ENCODE results near the gene DKK2.

The DKK2 gene

GRCh38 chr4:107046261-107046660 is 10.1 kb upstream of the DKK2 start:
- no peaks in the 10 kb centered on the region for H3K27me3 ChIP-seq (ENCODE audit: control insufficient read depth, insufficient read depth, low read length)
- H3K4me1 ChIP-seq (ENCODE audit: control insufficient read depth, insufficient read depth, low read length) = no peaks in the 10 kb centered on the region
- H3K9ac ChIP-seq (ENCODE audit: low read depth, low read length) = no peak overlapping the region
- no peaks in the 10 kb centered on the region for H3K36me3 ChIP-seq (ENCODE audit: control insufficient read depth, insufficient read depth, low read length)
- H3K9me3 ChIP-seq (ENCODE audit: control insufficient read depth, insufficient read depth, low read length) = no peaks in the 10 kb centered on the region
- H3K4me3 ChIP-seq (ENCODE audit: low read depth, low read length) = no peak overlapping the region

- no peaks in the 10 kb centered on the region for H3K9me3 ChIP-seq (ENCODE audit: control insufficient read depth, insufficient read depth, low read length)
- no peak overlapping the region for H3K9ac ChIP-seq (ENCODE audit: low read depth, low read length)
- no peaks in the 10 kb centered on the region for H3K36me3 ChIP-seq (ENCODE audit: control insufficient read depth, insufficient read depth, low read length)
- H3K4me3 ChIP-seq (ENCODE audit: low read depth, low read length) = no peak overlapping the region
- H3K4me1 ChIP-seq (ENCODE audit: control insufficient read depth, insufficient read depth, low read length) = no peaks in the 10 kb centered on the region
- H3K27me3 ChIP-seq (ENCODE audit: control insufficient read depth, insufficient read depth, low read length) = peaks cover 5% of the 10 kb centered on the region
These were observed 8.1 kb upstream of the DKK2 start for GRCh38 chr4:107044170-107044569.

- Histone ChIP-seq H3K36me3 (ENCODE audit: control insufficient read depth, insufficient read depth, low read length) (no peaks in the 10 kb centered on the region), H3K9me3 (ENCODE audit: control insufficient read depth, insufficient read depth, low read length) (no peaks in the 10 kb centered on the region), H3K27me3 (ENCODE audit: control insufficient read depth, insufficient read depth, low read length) (peaks cover 68% of the 10 kb centered on the region), H3K4me1 (ENCODE audit: control insufficient read depth, insufficient read depth, low read length) (no peaks in the 10 kb centered on the region), H3K9ac (ENCODE audit: low read depth, low read length) (no peak overlapping the region), H3K4me3 (ENCODE audit: low read depth, low read length) (peak overlapping the region; percentile 62)
These were observed 1.1 kb upstream of the DKK2 start for GRCh38 chr4:107037199-107037584.

GRCh38 chr4:107036584-107037198 is 578 bp upstream of the DKK2 start:
- no peaks in the 10 kb centered on the region for H3K4me1 ChIP-seq (ENCODE audit: control insufficient read depth, insufficient read depth, low read length)
- no peaks in the 10 kb centered on the region for H3K36me3 ChIP-seq (ENCODE audit: control insufficient read depth, insufficient read depth, low read length)
- peak overlapping the region; percentile 62 for H3K4me3 ChIP-seq (ENCODE audit: low read depth, low read length)
- no peak overlapping the region for H3K9ac ChIP-seq (ENCODE audit: low read depth, low read length)
- peaks cover 68% of the 10 kb centered on the region for H3K27me3 ChIP-seq (ENCODE audit: control insufficient read depth, insufficient read depth, low read length)
- no peaks in the 10 kb centered on the region for H3K9me3 ChIP-seq (ENCODE audit: control insufficient read depth, insufficient read depth, low read length)

- Histone ChIP-seq H3K27me3 (ENCODE audit: control insufficient read depth, insufficient read depth, low read length) (peaks cover 68% of the 10 kb centered on the region), H3K36me3 (ENCODE audit: control insufficient read depth, insufficient read depth, low read length) (no peaks in the 10 kb centered on the region), H3K4me3 (ENCODE audit: low read depth, low read length) (peak overlapping the region; percentile 62), H3K4me1 (ENCODE audit: control insufficient read depth, insufficient read depth, low read length) (no peaks in the 10 kb centered on the region), H3K9me3 (ENCODE audit: control insufficient read depth, insufficient read depth, low read length) (no peaks in the 10 kb centered on the region), H3K9ac (ENCODE audit: low read depth, low read length) (no peak overlapping the region)
These were observed 906 bp downstream of the DKK2 start for GRCh38 chr4:107034996-107035818.

- H3K36me3 ChIP-seq (ENCODE audit: control insufficient read depth, insufficient read depth, low read length) = no peaks in the 10 kb centered on the region
- H3K4me1 ChIP-seq (ENCODE audit: control insufficient read depth, insufficient read depth, low read length) = no peaks in the 10 kb centered on the region
- no peak overlapping the region for H3K9ac ChIP-seq (ENCODE audit: low read depth, low read length)
- H3K27me3 ChIP-seq (ENCODE audit: control insufficient read depth, insufficient read depth, low read length) = peaks cover 64% of the 10 kb centered on the region
- no peaks in the 10 kb centered on the region for H3K9me3 ChIP-seq (ENCODE audit: control insufficient read depth, insufficient read depth, low read length)
- H3K4me3 ChIP-seq (ENCODE audit: low read depth, low read length) = peak overlapping the region; percentile 62
These were observed 1.8 kb downstream of the DKK2 start for GRCh38 chr4:107034091-107034995.

GRCh38 chr4:107027379-107027778 is 8.7 kb downstream of the DKK2 start:
- H3K36me3 ChIP-seq (ENCODE audit: control insufficient read depth, insufficient read depth, low read length) = no peaks in the 10 kb centered on the region
- no peaks in the 10 kb centered on the region for H3K9me3 ChIP-seq (ENCODE audit: control insufficient read depth, insufficient read depth, low read length)
- H3K27me3 ChIP-seq (ENCODE audit: control insufficient read depth, insufficient read depth, low read length) = no peaks in the 10 kb centered on the region
- no peak overlapping the region for H3K4me3 ChIP-seq (ENCODE audit: low read depth, low read length)
- no peak overlapping the region for H3K9ac ChIP-seq (ENCODE audit: low read depth, low read length)
- no peaks in the 10 kb centered on the region for H3K4me1 ChIP-seq (ENCODE audit: control insufficient read depth, insufficient read depth, low read length)

- no peak overlapping the region for H3K4me3 ChIP-seq (ENCODE audit: low read depth, low read length)
- H3K9me3 ChIP-seq (ENCODE audit: control insufficient read depth, insufficient read depth, low read length) = no peaks in the 10 kb centered on the region
- H3K36me3 ChIP-seq (ENCODE audit: control insufficient read depth, insufficient read depth, low read length) = no peaks in the 10 kb centered on the region
- no peak overlapping the region for H3K9ac ChIP-seq (ENCODE audit: low read depth, low read length)
- H3K4me1 ChIP-seq (ENCODE audit: control insufficient read depth, insufficient read depth, low read length) = peaks cover 3% of the 10 kb centered on the region
- H3K27me3 ChIP-seq (ENCODE audit: control insufficient read depth, insufficient read depth, low read length) = no peaks in the 10 kb centered on the region
These were observed 17.8 kb downstream of the DKK2 start for GRCh38 chr4:107018344-107018735.

- Histone ChIP-seq H3K9me3 (ENCODE audit: control insufficient read depth, insufficient read depth, low read length) (no peaks in the 10 kb centered on the region), H3K36me3 (ENCODE audit: control insufficient read depth, insufficient read depth, low read length) (no peaks in the 10 kb centered on the region), H3K27me3 (ENCODE audit: control insufficient read depth, insufficient read depth, low read length) (no peaks in the 10 kb centered on the region), H3K4me3 (ENCODE audit: low read depth, low read length) (no peak overlapping the region), H3K9ac (ENCODE audit: low read depth, low read length) (no peak overlapping the region), H3K4me1 (ENCODE audit: control insufficient read depth, insufficient read depth, low read length) (peaks cover 3% of the 10 kb centered on the region)
These were observed 18.4 kb downstream of the DKK2 start for GRCh38 chr4:107017443-107018343.

- H3K27me3 ChIP-seq (ENCODE audit: control insufficient read depth, insufficient read depth, low read length) = no peaks in the 10 kb centered on the region
- H3K4me3 ChIP-seq (ENCODE audit: low read depth, low read length) = no peak overlapping the region
- no peaks in the 10 kb centered on the region for H3K9me3 ChIP-seq (ENCODE audit: control insufficient read depth, insufficient read depth, low read length)
- H3K9ac ChIP-seq (ENCODE audit: low read depth, low read length) = no peak overlapping the region
- no peaks in the 10 kb centered on the region for H3K36me3 ChIP-seq (ENCODE audit: control insufficient read depth, insufficient read depth, low read length)
- H3K4me1 ChIP-seq (ENCODE audit: control insufficient read depth, insufficient read depth, low read length) = no peaks in the 10 kb centered on the region
These were observed 24.8 kb downstream of the DKK2 start for GRCh38 chr4:107011312-107011711.
